H9 (cell line): ENCODE measurements around the gene METTL16. TPM values are rescaled to one million over a fixed set of nuclear protein-coding genes. Genes with fewer than 3 reads are reported as not detected.

Experiments used
- DNase-seq: peaks from one replicate; pipeline ENCODE4 v3.0.0-alpha.2; 2017
- H2AFZ ChIP-seq: one replicate; pipeline ENCODE4 v1.6.1; 2013; ENCODE audit warnings: mild to moderate bottlenecking, low read length, control low read depth, moderate library complexity
- H2AK5ac ChIP-seq: 2 replicates; pipeline ENCODE4 v1.6.1; 2013; ENCODE audit warnings: low read length, control low read depth, mixed read lengths; ENCODE audit not compliant: insufficient read length
- H2BK120ac ChIP-seq: one replicate; pipeline ENCODE4 v1.6.1; 2013; ENCODE audit warnings: low read depth, mild to moderate bottlenecking, low read length, control low read depth, inconsistent platforms; ENCODE audit not compliant: poor library complexity, severe bottlenecking
- H2BK12ac ChIP-seq: 2 replicates; pipeline ENCODE4 v1.6.1; 2013; ENCODE audit warnings: low read length, control low read depth, mixed read lengths, low read depth; ENCODE audit not compliant: insufficient read length
- H2BK15ac ChIP-seq: 2 replicates; pipeline ENCODE4 v1.6.1; 2013; ENCODE audit warnings: low read depth, low read length, control low read depth
- H2BK20ac ChIP-seq: one replicate; pipeline ENCODE4 v1.6.1; 2013; ENCODE audit warnings: low read depth, mild to moderate bottlenecking, low read length, control low read depth, inconsistent platforms; ENCODE audit not compliant: poor library complexity, severe bottlenecking
- H2BK5ac ChIP-seq: 2 replicates; pipeline ENCODE4 v1.6.1; 2013; ENCODE audit warnings: low read length, control low read depth, mixed read lengths; ENCODE audit not compliant: insufficient read length
- H3K14ac ChIP-seq: 2 replicates; pipeline ENCODE4 v1.6.1; 2013; ENCODE audit warnings: low read length, control low read depth; ENCODE audit not compliant: insufficient read depth
- H3K18ac ChIP-seq: 2 replicates; pipeline ENCODE4 v1.6.1; 2013; ENCODE audit warnings: low read depth, mild to moderate bottlenecking, mixed read lengths, low read length, control low read depth; ENCODE audit not compliant: insufficient read length
- H3K23ac ChIP-seq: 2 replicates; pipeline ENCODE4 v1.6.1; 2013; ENCODE audit warnings: low read length, control low read depth, mixed read lengths, low read depth; ENCODE audit not compliant: insufficient read length
- H3K23me2 ChIP-seq: 2 replicates; pipeline ENCODE4 v1.6.1; 2013; ENCODE audit warnings: low read depth, mild to moderate bottlenecking, mixed read lengths, low read length, control low read depth; ENCODE audit not compliant: insufficient read length, poor library complexity, severe bottlenecking
- H3K27ac ChIP-seq: 2 replicates; pipeline ENCODE4 v1.5.1; 2013; ENCODE audit warnings: low read length, control low read depth, mixed read lengths, low read depth; ENCODE audit not compliant: insufficient read length
- H3K27me3 ChIP-seq: 2 replicates; pipeline ENCODE4 v1.6.1; 2013; ENCODE audit warnings: low read length, control low read depth, inconsistent platforms; ENCODE audit not compliant: insufficient read depth
- H3K4ac ChIP-seq: 2 replicates; pipeline ENCODE4 v1.6.1; 2013; ENCODE audit warnings: low read depth, mild to moderate bottlenecking, control low read depth, inconsistent platforms, low read length, moderate library complexity
- H3K4me1 ChIP-seq: 2 replicates; pipeline ENCODE4 v1.6.1; 2013; ENCODE audit warnings: low read length, control low read depth, inconsistent platforms; ENCODE audit not compliant: insufficient read depth
- H3K4me2 ChIP-seq: 2 replicates; pipeline ENCODE4 v1.6.1; 2013; ENCODE audit warnings: low read length, control low read depth, mixed read lengths; ENCODE audit not compliant: insufficient read length, insufficient read depth
- H3K56ac ChIP-seq: 2 replicates; pipeline ENCODE4 v1.6.1; 2013; ENCODE audit warnings: low read depth, mild to moderate bottlenecking, mixed read lengths, low read length, control low read depth; ENCODE audit not compliant: insufficient read length
- H3K79me1 ChIP-seq: 2 replicates; pipeline ENCODE4 v1.6.1; 2013; ENCODE audit warnings: low read depth, mild to moderate bottlenecking, moderate library complexity, low read length, control low read depth, inconsistent platforms; ENCODE audit not compliant: insufficient read depth, poor library complexity, severe bottlenecking
- H3K79me2 ChIP-seq: 2 replicates; pipeline ENCODE4 v1.6.1; 2013; ENCODE audit warnings: low read length, control low read depth, inconsistent platforms; ENCODE audit not compliant: insufficient read depth
- H3K9ac ChIP-seq: 2 replicates; pipeline ENCODE4 v1.6.1; 2013; ENCODE audit warnings: low read length, control low read depth, mixed read lengths; ENCODE audit not compliant: insufficient read length; ENCODE audit errors: extremely low read depth
- H3K9me3 ChIP-seq: one replicate; pipeline ENCODE4 v1.6.1; 2013; ENCODE audit warnings: low read depth, low read length, inconsistent platforms; ENCODE audit not compliant: control insufficient read depth
- H3T11ph ChIP-seq: one replicate; pipeline ENCODE4 v1.6.1; 2013; ENCODE audit warnings: mild to moderate bottlenecking, low read length, control low read depth, inconsistent platforms
- H4K20me1 ChIP-seq: one replicate; pipeline ENCODE4 v1.6.1; 2013; ENCODE audit not compliant: control insufficient read depth, insufficient read length, insufficient read depth
- H4K5ac ChIP-seq: 2 replicates; pipeline ENCODE4 v1.6.1; 2013; ENCODE audit warnings: low read depth, mild to moderate bottlenecking, mixed read lengths, low read length, control low read depth; ENCODE audit not compliant: insufficient read length
- H4K8ac ChIP-seq: replicated peaks from 2 replicates; pipeline ENCODE4 v1.6.1; 2013; ENCODE audit warnings: low read length, control low read depth, mixed read lengths, low read depth; ENCODE audit not compliant: insufficient read length
- H4K91ac ChIP-seq: 2 replicates; pipeline ENCODE4 v1.6.1; 2013; ENCODE audit warnings: low read depth, mild to moderate bottlenecking, moderate library complexity, mixed read lengths, low read length, control low read depth; ENCODE audit not compliant: insufficient read length
- H3K27ac Mint-ChIP-seq, 3 experiments: 2 replicates in 2 of 3; 3 replicates in 1 of 3; pipeline ENCODE4 v1.8.0; 2020 to 2021; ENCODE audit warnings: mixed read lengths in 3 of 3, mild to moderate bottlenecking in 1 of 3, moderate library complexity in 1 of 3
- H3K27me3 Mint-ChIP-seq: 2 replicates; pipeline ENCODE4 v1.8.0; 2021; ENCODE audit warnings: low read depth, mild to moderate bottlenecking, moderate library complexity, mixed read lengths
- H3K36me3 Mint-ChIP-seq, 3 experiments: 2 replicates in 2 of 3; 3 replicates in 1 of 3; pipeline ENCODE4 v1.8.0; 2020 to 2021; ENCODE audit warnings: low read depth in 3 of 3, mixed read lengths in 3 of 3; ENCODE audit not compliant: insufficient read depth in 1 of 3
- H3K4me1 Mint-ChIP-seq, 2 experiments: 2 replicates each; pipeline ENCODE4 v1.8.0; 2020; ENCODE audit warnings: mixed read lengths in 2 of 2
- H3K4me3 Mint-ChIP-seq, 2 experiments: 2 replicates in 1 of 2; 3 replicates in 1 of 2; pipeline ENCODE4 v1.8.0; 2020 to 2021; ENCODE audit warnings: mild to moderate bottlenecking in 2 of 2, mixed read lengths in 2 of 2, moderate library complexity in 1 of 2
- H3K9me3 Mint-ChIP-seq, 2 experiments: 2 replicates in 1 of 2; 3 replicates in 1 of 2; pipeline ENCODE4 v1.8.0; 2020; ENCODE audit warnings: mild to moderate bottlenecking in 2 of 2, mixed read lengths in 2 of 2, moderate library complexity in 1 of 2
- CTCF ChIP-seq: fragments of 200-600 bp; sonication (generic); conservative IDR thresholded peaks from 3 replicates; pipeline ENCODE4 v1.8.0; 2021; ENCODE audit warnings: antibody characterized with exemption, mild to moderate bottlenecking
- WGBS: extraction: QIAGEN DNeasy Blood & Tissue Kit; methylation state at CpG from one replicate; pipeline ENCODE4 v1.1.7; 2013; ENCODE audit warnings: missing lambda C conversion rate, low lambda C conversion rate, mixed read lengths; ENCODE audit not compliant: insufficient read length; ENCODE audit errors: extremely low coverage; 5-methylcytosine and 5-hydroxymethylcytosine counted together
- total RNA-seq: library from RNA; stranded (reverse); gene quantifications from 2 replicates; pipeline ENCODE4 v1.2.1, GENCODE V29; 2021

Gene METTL16
- total RNA-seq, 1 experiment from 2014 or later = 55.4 TPM

- H3K4me3 Mint-ChIP-seq = no peak overlapping the region
- Histone ChIP-seq H2BK5ac (no peak overlapping the region), H3K4me2 (no peak overlapping the region), H3K79me2 (no peaks in the 10 kb centered on the region), H2BK12ac (no peak overlapping the region), H3K27ac (no peak overlapping the region), H4K8ac (no peak overlapping the region), H3K9ac (no peak overlapping the region), H3K23me2 (no peaks in the 10 kb centered on the region), H3K4ac (no peak overlapping the region), H3K27me3 (no peaks in the 10 kb centered on the region), H2BK20ac (no peak overlapping the region), H2AFZ (no peak overlapping the region), H3K9me3 (no peaks in the 10 kb centered on the region), H2AK5ac (no peak overlapping the region), H2BK15ac (no peak overlapping the region), H3T11ph (no peak overlapping the region), H2BK120ac (no peak overlapping the region), H4K20me1 (no peaks in the 10 kb centered on the region), H3K79me1 (no peaks in the 10 kb centered on the region), H3K18ac (no peak overlapping the region), H4K5ac (no peak overlapping the region), H3K14ac (no peak overlapping the region), H4K91ac (no peak overlapping the region), H3K4me1 (no peaks in the 10 kb centered on the region), H3K23ac (no peak overlapping the region), H3K56ac (no peak overlapping the region)
- no peak for TF ChIP-seq CTCF
- no peaks in the 10 kb centered on the region for H3K9me3 Mint-ChIP-seq
- H3K4me1 Mint-ChIP-seq = peaks cover 13 to 19% of the 10 kb centered on the region in 2 experiments
- H3K27me3 Mint-ChIP-seq = no peaks in the 10 kb centered on the region
- no peak for DNase-seq
- H3K36me3 Mint-ChIP-seq = peaks cover 3 to 25% (median 25%) of the 10 kb centered on the region in 3 experiments; a peak in 6 of 7 replicates
- no CpG with 5 or more reads among the region's 16 CpGs for WGBS
- H3K27ac Mint-ChIP-seq = no peak overlapping the region
These were observed 139.0 kb downstream of the METTL16 start for GRCh38 chr17:2372681-2373080.
